Raji (cell line): Measurements from ENCODE around the gene GABARAP.

Source experiments
- POLR2A ChIP-seq: IDR thresholded peaks from 2 replicates; pipeline ENCODE4 v1.6.1; 2011; ENCODE audit warnings: low read depth, low read length, control low read depth; ENCODE audit not compliant: insufficient read depth

The GABARAP gene

DNA sequence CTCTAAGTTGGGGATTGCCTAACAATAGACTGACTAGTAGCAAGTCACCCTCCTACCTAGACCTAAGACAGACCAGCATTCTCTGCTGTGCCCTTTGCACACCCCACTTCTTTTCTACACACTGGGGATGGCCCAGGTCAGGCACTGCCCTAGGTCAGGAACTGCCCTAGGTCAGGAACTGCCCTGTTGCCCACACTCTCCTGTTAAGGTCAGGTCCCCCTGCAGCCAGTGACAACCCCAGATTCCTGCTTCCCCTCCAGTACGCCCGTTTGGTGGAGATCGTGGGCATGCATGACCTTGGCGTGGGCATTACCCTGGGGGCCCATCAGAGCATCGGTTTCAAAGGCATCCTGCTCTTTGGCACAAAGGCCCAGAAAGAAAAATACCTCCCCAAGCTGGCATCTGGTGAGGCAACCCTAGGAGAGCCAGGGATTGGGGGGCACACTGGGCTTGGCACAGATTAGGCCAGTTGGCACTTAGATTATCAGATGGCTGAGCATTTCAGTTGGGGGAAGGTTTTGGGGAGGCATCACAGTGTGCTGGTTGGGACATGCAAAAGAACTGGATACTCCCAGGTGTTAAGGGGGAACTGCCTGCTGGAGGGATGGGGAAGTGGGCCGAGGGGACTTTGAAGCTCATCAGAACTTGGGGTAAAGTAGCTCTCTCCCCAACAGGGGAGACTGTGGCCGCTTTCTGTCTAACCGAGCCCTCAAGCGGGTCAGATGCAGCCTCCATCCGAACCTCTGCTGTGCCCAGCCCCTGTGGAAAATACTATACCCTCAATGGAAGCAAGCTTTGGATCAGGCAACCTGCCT is 20.8 kb downstream of the GABARAP start:
- peak; percentile 19; the same call in 1 of the 2 replicates for TF ChIP-seq POLR2A

- TF ChIP-seq POLR2A = peak; percentile 26; the same call in 1 of the 2 replicates
These were observed 21.5 kb downstream of the GABARAP start for GRCh38 chr17:7220593-7221277.

GRCh38 chr17:7219812-7220592 is 22.2 kb downstream of the GABARAP start, which contains the start of the genes ACADVL and DLG4:
ACADVL (plus strand) TSS chr17:7219938; CDS start chr17:7219985, 47 bp downstream.
DLG4 (minus strand) TSS chr17:7219836.
- TF ChIP-seq POLR2A = peak; percentile 91

DNA sequence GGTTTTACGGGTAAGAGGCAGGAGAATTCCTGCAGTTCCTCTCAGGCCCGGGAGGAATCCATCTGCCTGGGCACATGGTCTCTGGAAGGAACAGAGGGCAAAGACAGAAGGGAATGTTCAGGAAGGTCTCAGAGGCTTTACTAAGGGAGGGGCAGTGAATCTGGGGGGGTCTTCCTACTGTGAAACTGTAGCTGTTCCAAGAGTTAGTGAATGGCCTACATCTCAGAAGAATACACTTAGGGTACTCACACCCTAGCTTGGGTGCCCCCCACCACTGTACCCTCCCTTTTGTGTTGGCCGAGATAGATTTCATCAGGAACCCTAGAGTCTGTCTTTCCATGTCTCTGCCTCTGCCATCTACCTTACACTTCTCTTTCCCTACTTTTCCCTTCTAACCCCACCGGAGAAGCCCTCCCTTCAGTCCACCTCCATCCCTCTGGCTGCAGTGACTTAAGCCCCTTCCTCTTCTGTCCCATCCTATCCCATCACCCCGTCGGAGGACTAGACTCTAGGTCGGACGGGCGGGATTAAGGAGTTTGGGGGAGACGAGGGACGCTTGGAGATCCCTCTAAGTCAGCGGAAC is 22.9 kb downstream of the GABARAP start:
- no peak for TF ChIP-seq POLR2A

GRCh38 chr17:7218758-7219157 is 23.5 kb downstream of the GABARAP start:
- no peak for TF ChIP-seq POLR2A

DNA sequence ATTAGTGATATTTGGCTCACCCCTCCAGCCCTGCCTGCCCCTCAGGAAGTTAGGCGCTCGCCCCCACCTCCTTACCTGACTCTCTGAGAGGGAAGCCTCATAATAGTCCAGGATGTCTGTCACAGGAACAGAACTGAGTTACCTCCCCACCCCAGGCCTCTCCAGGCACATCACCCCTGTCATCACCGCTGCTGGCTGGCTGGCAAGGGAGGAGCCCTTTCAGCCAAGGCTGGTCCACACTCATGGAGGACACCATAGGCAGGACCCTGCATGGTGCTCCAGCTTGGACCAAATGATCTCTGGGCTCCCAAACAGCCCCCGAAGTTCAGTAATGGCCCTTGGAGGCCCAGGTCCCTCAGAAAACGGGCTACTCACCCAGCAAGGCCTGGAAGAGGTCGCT is 24.1 kb downstream of the GABARAP start:
- no peak for TF ChIP-seq POLR2A

- 0 out of 2 replicates have a peak, but pooled peaks have one; percentile 50 for TF ChIP-seq POLR2A
These were observed 24.9 kb downstream of the GABARAP start for GRCh38 chr17:7217113-7217987.

DNA sequence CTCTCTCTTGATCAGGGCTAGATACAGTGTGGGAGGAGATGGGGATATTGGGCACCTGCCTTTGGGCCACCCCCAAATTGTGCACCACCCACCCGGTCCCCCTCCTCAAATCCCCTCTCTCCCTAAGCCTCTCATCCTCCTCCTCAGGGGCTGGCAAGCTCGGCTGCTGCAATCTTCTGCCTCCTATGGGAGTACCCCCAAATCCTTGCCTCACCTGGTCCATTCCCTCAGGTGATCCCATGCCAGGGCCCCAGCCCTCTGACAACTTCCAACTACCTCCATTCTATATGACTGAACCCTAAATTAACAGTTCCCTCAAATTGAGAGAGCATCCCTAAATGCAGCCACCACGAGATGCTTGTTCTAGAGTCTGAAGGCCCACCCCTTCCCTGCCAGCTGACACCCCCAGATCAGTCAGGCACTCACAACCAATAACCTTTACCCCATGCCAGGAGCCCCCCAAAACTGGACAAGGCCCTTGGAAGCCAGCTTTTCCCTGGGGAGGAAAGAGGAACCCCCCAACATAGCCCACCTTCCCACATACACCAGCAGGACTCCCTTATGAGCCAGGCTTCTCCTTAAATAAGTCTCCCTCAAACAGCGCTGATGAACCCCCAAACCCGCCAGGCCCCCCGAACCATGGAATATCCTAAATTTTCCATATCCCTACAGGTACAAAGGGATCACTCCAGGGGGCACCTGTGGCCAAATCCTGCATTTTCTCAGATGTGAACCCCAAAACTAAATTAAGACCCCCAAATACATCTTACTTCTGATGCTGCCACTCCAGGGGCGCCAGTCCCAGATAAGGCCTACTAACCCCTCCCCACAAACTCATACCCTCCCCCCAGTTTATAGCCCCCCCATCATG is 25.8 kb downstream of the GABARAP start:
- no peak for TF ChIP-seq POLR2A

DNA sequence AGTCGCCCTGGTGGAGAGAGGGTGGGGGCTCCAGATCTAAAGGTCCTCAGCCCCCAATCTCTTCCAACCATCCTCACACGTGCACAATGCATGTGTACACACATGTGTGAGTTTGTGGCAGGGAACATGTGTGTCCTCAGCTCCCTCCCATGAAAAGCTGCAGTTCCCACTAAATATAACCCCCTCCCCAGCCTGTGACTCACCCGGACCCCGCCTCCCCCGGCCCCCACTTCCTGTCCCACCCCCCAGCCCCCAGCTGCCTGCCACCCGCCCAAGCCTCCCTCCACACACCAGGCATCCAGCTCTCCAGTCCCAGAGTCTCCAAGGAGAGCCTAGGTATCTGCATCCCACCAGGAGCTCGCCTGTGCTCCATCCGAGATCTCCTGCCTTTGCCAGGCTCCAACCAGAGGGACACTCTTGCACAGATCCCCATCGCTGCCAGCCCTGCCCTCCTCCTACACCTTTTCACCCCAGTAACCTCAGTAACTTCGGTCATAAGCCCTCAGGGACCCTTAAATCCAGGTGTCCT is 26.5 kb downstream of the GABARAP start:
- TF ChIP-seq POLR2A = no peak

DNA sequence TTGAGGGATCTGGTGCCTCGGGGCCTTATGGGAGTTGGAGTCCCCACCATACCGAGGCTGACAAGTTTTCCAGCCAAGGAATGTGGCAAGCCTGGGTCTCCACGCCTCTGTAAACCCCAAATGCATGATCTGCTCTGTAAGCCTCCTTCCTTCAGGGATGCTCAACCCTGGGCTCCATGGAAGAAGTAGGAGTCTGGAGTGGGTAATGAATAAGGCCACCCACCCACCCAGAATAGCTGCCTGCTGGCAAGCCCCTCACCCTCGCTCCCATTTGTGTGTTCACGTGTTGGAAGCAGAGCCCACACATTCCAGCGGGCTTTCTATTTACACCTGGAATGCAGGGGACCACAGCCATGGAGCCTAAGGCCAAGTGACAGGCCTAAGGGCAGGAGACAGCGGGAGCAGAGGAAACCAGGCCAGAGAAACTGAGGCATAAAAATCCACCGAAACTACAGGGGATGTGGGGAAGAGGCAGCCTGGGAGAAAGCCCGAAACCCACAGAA is 27.1 kb downstream of the GABARAP start:
- no peak for TF ChIP-seq POLR2A

DNA sequence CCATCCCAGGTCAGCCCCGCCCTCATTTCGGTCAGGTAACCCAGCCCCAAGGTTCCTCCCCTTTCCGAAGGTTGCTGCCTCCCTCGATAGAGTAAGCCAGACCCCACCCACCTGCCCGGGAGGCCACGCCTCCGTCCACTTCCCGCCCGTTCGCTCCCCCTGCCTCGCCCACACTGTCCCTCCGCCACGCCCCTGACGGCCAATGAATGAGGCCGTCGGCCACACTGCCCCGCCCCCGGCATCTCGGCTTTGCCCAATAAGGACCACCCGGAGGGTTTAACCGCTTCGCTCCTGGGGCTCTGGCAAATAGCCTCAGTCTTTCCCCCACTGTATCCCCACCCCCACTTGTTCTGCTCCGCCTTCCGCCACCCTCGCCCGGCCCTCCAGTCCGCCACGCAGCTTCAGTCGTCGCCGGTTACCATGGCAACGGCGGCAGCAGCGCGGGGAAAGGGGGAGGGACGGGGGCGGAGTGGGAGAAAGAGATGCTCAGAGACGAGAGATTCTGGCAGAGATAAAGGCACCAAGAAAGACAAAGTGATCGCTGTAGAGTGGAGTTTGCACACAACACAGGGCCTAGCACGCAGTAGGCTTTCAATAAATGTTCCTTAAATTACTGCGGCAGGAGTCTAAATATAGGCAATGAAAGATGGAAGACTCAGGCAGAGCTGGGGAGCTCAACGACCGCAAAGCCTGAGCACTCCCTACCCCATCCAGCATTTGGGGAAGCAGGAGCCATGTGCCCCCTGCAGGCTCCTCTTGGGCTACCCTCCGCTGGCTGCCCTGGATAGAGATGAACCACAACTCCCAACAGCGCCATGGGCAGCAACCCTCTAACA is 27.7 kb downstream of the GABARAP start:
- peak; percentile 43; the same call in 1 of the 2 replicates for TF ChIP-seq POLR2A

- TF ChIP-seq POLR2A = no peak
These were observed 28.4 kb downstream of the GABARAP start for GRCh38 chr17:7213895-7214299.
